Trophoblast cell (in vitro differentiated cells and primary cell): ENCODE results near the gene ACOT7.

Source experiments
- DNase-seq, 2 donors: peaks; one replicate each; pipeline ENCODE4 v3.0.0-alpha.2; 2016
- H2AFZ ChIP-seq: 2 replicates; pipeline ENCODE4 v1.6.1; 2013; ENCODE audit warnings: low read length, moderate library complexity, mild to moderate bottlenecking; ENCODE audit not compliant: insufficient read depth, poor library complexity
- H2AK5ac ChIP-seq: 2 replicates; pipeline ENCODE4 v1.6.1; 2013; ENCODE audit warnings: mild to moderate bottlenecking, low read length
- H2BK120ac ChIP-seq: 2 replicates; pipeline ENCODE4 v1.6.1; 2013; ENCODE audit warnings: low read length, mild to moderate bottlenecking, moderate library complexity; ENCODE audit not compliant: insufficient read depth, poor library complexity
- H2BK12ac ChIP-seq: 2 replicates; pipeline ENCODE4 v1.6.1; 2013; ENCODE audit warnings: mild to moderate bottlenecking, low read length, moderate library complexity
- H2BK5ac ChIP-seq: 2 replicates; pipeline ENCODE4 v1.6.1; 2013; ENCODE audit warnings: low read length, low read depth, moderate library complexity, mild to moderate bottlenecking; ENCODE audit not compliant: poor library complexity
- H3K14ac ChIP-seq: 2 replicates; pipeline ENCODE4 v1.6.1; 2013; ENCODE audit warnings: mild to moderate bottlenecking, low read length
- H3K18ac ChIP-seq: 2 replicates; pipeline ENCODE4 v1.6.1; 2013; ENCODE audit warnings: mild to moderate bottlenecking, low read length
- H3K23ac ChIP-seq: 2 replicates; pipeline ENCODE4 v1.6.1; 2013; ENCODE audit warnings: low read length
- H3K27ac ChIP-seq: 2 replicates; pipeline ENCODE4 v1.5.1; 2013; ENCODE audit warnings: low read depth, mild to moderate bottlenecking, inconsistent platforms, low read length, moderate library complexity
- H3K27me3 ChIP-seq: 2 replicates; pipeline ENCODE4 v1.6.1; 2013; ENCODE audit warnings: inconsistent platforms, mild to moderate bottlenecking, low read length, moderate library complexity; ENCODE audit not compliant: insufficient read depth
- H3K36me3 ChIP-seq, 2 experiments: 1 replicate in 1 of 2; 2 replicates in 1 of 2; pipeline ENCODE4 v1.6.1; 2013; ENCODE audit warnings: low read length in 2 of 2, mild to moderate bottlenecking in 2 of 2, moderate library complexity in 1 of 2; ENCODE audit not compliant: insufficient read depth in 2 of 2, control insufficient read depth in 1 of 2
- H3K4ac ChIP-seq: 2 replicates; pipeline ENCODE4 v1.6.1; 2013; ENCODE audit warnings: low read depth, mild to moderate bottlenecking, low read length, moderate library complexity
- H3K4me1 ChIP-seq, 2 experiments: 1 replicate in 1 of 2; 2 replicates in 1 of 2; pipeline ENCODE4 v1.6.1; 2013; ENCODE audit warnings: low read length in 2 of 2, mild to moderate bottlenecking in 2 of 2, moderate library complexity in 1 of 2; ENCODE audit not compliant: insufficient read depth in 2 of 2, control insufficient read depth in 1 of 2
- H3K4me2 ChIP-seq: 2 replicates; pipeline ENCODE4 v1.6.1; 2013; ENCODE audit warnings: inconsistent platforms, mild to moderate bottlenecking, low read length, moderate library complexity
- H3K4me3 ChIP-seq: 2 replicates; pipeline ENCODE4 v1.5.1; 2013; ENCODE audit warnings: mild to moderate bottlenecking, low read depth, low read length, inconsistent platforms
- H3K79me1 ChIP-seq: one replicate; pipeline ENCODE4 v1.6.1; 2013; ENCODE audit warnings: low read length
- H3K79me2 ChIP-seq: 2 replicates; pipeline ENCODE4 v1.6.1; 2013; ENCODE audit warnings: low read length, mild to moderate bottlenecking; ENCODE audit not compliant: control insufficient read depth, insufficient read depth, poor library complexity
- H3K9ac ChIP-seq: 2 replicates; pipeline ENCODE4 v1.6.1; 2013; ENCODE audit warnings: mild to moderate bottlenecking, low read length
- H3K9me3 ChIP-seq: 2 replicates; pipeline ENCODE4 v1.6.1; 2013; ENCODE audit warnings: low read depth, mild to moderate bottlenecking, control low read depth, inconsistent platforms, low read length; ENCODE audit not compliant: insufficient read depth
- H4K12ac ChIP-seq: 2 replicates; pipeline ENCODE4 v1.6.1; 2013; ENCODE audit warnings: low read depth, mild to moderate bottlenecking, low read length, moderate library complexity
- H4K8ac ChIP-seq: 2 replicates; pipeline ENCODE4 v1.6.1; 2013; ENCODE audit warnings: low read depth, mild to moderate bottlenecking, low read length, moderate library complexity
- H4K91ac ChIP-seq: one replicate; pipeline ENCODE4 v1.6.1; 2013; ENCODE audit warnings: low read depth, mild to moderate bottlenecking, low read length, moderate library complexity
- WGBS: extraction: QIAGEN DNeasy Blood & Tissue Kit; methylation state at CpG from one replicate; pipeline ENCODE4 v1.1.7; 2013; ENCODE audit warnings: missing lambda C conversion rate; ENCODE audit not compliant: insufficient read length, insufficient coverage; ENCODE audit errors: extremely low coverage; 5-methylcytosine and 5-hydroxymethylcytosine counted together

Gene ACOT7

DNA sequence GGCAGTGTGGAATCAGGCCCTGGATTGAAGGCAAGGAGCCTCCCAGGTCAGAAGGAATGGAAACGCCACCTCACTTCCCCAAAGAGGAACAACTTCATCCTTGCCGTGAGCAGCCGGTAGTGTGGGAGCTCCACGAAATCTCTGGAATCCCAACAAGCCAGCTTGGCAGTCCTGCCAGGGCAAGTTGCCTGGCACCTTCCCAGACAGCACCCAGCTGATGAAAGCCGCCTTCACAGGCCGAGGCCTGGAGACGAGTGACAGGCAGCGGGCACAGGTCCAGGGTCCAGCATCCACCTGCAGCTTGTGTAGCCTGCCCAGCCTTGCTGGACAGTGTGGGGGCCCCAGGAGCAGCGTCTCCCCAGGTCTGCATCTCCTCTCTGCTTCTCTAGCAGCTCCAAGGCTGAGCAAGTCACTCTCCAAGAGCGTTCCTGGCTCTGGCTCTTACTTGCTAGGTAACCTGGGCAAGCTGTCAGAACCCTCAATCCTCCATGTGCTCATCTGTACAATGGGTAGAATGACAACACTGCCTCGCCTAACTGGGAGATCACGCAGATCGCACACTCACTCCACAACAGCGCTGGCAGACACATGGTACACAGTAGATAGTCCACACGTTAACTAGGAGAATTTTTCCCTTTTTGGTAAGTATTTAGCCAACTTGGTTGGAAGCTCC is 43.0 kb downstream of the ACOT7 start:
- Histone ChIP-seq H2AFZ (no peak overlapping the region), H3K79me1 (no peaks in the 10 kb centered on the region), H3K18ac (no peak overlapping the region), H4K91ac (no peak overlapping the region), H2BK5ac (no peak overlapping the region), H3K23ac (no peak overlapping the region), H2BK12ac (no peak overlapping the region), H2AK5ac (no peak overlapping the region), H3K4me1 (peaks cover 3 to 12% of the 10 kb centered on the region in 2 experiments), H3K27ac (no peak overlapping the region), H3K4me2 (no peak overlapping the region), H3K4ac (no peak overlapping the region), H3K14ac (no peak overlapping the region), H3K79me2 (no peaks in the 10 kb centered on the region), H3K36me3 (no peaks in the 10 kb centered on the region), H3K4me3 (no peak overlapping the region), H3K27me3 (no peaks in the 10 kb centered on the region), H3K9ac (no peak overlapping the region), H2BK120ac (no peak overlapping the region), H4K12ac (no peak overlapping the region), H3K9me3 (peaks cover 5% of the 10 kb centered on the region), H4K8ac (no peak overlapping the region)
- WGBS: no CpG with 5 or more reads among the region's 15 CpGs
- no peak for DNase-seq

DNA sequence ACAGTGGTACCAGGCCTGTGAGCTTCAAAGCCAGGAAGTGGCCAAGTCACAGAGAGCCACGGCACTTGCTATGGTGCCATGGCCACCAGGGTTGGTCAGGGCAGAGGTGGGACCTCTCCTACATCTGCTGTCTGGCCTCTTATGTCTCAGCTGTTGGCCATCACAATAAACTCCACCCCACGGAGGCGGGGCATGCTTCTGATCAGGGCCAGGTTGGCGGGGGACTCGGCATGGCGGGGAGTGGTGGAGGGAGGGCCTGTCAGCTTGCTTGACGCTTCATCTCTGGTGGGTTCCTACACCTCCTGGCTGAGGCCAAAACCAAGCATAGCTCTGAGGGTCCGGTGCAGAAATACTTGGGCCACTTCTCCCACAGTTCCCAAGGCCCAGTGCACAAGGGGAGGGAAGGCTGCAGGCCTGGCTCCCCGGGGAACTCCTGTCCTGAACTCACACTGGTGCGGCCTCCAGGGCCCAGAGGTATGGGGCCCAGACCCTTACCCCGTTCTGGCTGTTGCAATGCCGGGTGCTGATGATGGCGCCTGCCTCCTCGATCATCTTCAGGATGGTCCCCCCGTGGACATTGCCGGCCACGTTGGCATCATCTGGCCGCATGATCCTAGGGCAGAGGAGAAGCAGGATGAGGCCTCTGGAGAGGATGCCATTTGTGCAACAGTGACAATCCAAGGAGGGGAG is 44.2 kb downstream of the ACOT7 start:
- H3K4me2 ChIP-seq: no peak overlapping the region
- peak overlapping the region; percentile 47 for H3K4me3 ChIP-seq

DNA sequence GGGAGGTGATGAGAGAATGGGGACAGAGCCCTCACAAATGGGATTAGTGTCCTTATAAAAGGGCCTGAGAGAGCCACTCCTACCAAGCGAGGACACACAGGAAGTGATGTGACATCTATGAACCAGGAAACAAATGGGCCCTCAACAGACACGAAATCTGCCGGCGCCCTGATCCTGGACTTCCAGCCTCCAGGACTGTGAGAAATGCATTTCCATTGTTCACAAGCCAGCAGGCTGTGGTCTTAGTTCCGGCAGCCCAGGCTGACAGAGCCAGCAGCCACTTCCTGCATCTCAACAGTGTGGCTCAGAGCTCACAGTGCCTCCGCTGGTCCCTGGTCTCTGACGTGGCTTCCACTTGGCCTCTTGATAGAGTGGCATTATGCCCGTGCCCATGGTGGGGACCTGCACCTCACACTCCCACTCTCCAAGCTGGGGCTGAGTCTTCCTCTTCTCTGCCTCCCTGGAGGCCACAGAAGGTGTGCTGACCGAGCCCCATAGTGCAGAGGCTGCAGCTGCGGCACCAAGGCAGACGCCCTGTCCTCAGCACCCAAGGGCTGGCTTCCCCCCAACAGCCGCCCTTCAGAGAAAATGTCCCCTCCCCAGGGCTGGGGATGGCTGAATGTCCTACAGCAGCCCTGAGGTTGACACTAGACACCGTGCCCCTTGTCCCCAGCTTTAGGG is 44.9 kb downstream of the ACOT7 start:
- H3K4me1 ChIP-seq: peaks cover 3 to 7% of the 10 kb centered on the region in 2 experiments
- H3K14ac ChIP-seq: no peak overlapping the region
- no peak overlapping the region for H3K4ac ChIP-seq
- H2AFZ ChIP-seq: no peak overlapping the region
- no peak overlapping the region for H2BK5ac ChIP-seq
- H4K8ac ChIP-seq: no peak overlapping the region
- H3K27ac ChIP-seq: no peak overlapping the region
- no peak overlapping the region for H3K4me2 ChIP-seq
- H3K79me1 ChIP-seq: no peaks in the 10 kb centered on the region
- WGBS: no CpG with 5 or more reads among the region's 13 CpGs
- H3K36me3 ChIP-seq: no peaks in the 10 kb centered on the region
- H2AK5ac ChIP-seq: no peak overlapping the region
- H4K12ac ChIP-seq: no peak overlapping the region
- H2BK12ac ChIP-seq: no peak overlapping the region
- H4K91ac ChIP-seq: no peak overlapping the region
- peak; percentile 54 to 64 for DNase-seq
- no peak overlapping the region for H3K9ac ChIP-seq
- H2BK120ac ChIP-seq: no peak overlapping the region
- no peak overlapping the region for H3K23ac ChIP-seq
- no peak overlapping the region for H3K18ac ChIP-seq
- no peak overlapping the region for H3K4me3 ChIP-seq
- H3K79me2 ChIP-seq: no peaks in the 10 kb centered on the region
- no peaks in the 10 kb centered on the region for H3K27me3 ChIP-seq
- H3K9me3 ChIP-seq: peaks cover 7% of the 10 kb centered on the region

More for the DNA sequence above, 44.2 kb downstream of the ACOT7 start:
- H3K18ac ChIP-seq: no peak overlapping the region
- H4K91ac ChIP-seq: no peak overlapping the region
- no peak overlapping the region for H3K9ac ChIP-seq
- peaks cover 3 to 12% of the 10 kb centered on the region in 2 experiments for H3K4me1 ChIP-seq
- WGBS: no CpG with 5 or more reads among the region's 18 CpGs
- H2BK12ac ChIP-seq: no peak overlapping the region
- no peaks in the 10 kb centered on the region for H3K36me3 ChIP-seq
- H2BK120ac ChIP-seq: no peak overlapping the region
- no peak overlapping the region for H3K27ac ChIP-seq
- no peaks in the 10 kb centered on the region for H3K79me2 ChIP-seq
- no peak for DNase-seq
- H3K23ac ChIP-seq: no peak overlapping the region
- no peaks in the 10 kb centered on the region for H3K79me1 ChIP-seq
- H3K14ac ChIP-seq: no peak overlapping the region
- H3K27me3 ChIP-seq: no peaks in the 10 kb centered on the region
- no peak overlapping the region for H4K8ac ChIP-seq
- H3K4ac ChIP-seq: no peak overlapping the region
- no peak overlapping the region for H4K12ac ChIP-seq
- H2AFZ ChIP-seq: no peak overlapping the region
- H2AK5ac ChIP-seq: no peak overlapping the region
- peaks cover 5% of the 10 kb centered on the region for H3K9me3 ChIP-seq
- H2BK5ac ChIP-seq: no peak overlapping the region

- H4K12ac ChIP-seq: no peak overlapping the region
- H3K9me3 ChIP-seq: peaks cover 7% of the 10 kb centered on the region
- H3K79me2 ChIP-seq: no peaks in the 10 kb centered on the region
- no peak overlapping the region for H4K91ac ChIP-seq
- no peak overlapping the region for H3K14ac ChIP-seq
- H4K8ac ChIP-seq: no peak overlapping the region
- no peaks in the 10 kb centered on the region for H3K79me1 ChIP-seq
- peaks cover 3 to 7% of the 10 kb centered on the region in 2 experiments for H3K4me1 ChIP-seq
- H3K27ac ChIP-seq: no peak overlapping the region
- DNase-seq: peak in 1 of 2 donors; percentile 53
- H3K4me3 ChIP-seq: no peak overlapping the region
- H3K27me3 ChIP-seq: no peaks in the 10 kb centered on the region
- H3K18ac ChIP-seq: no peak overlapping the region
- H2AFZ ChIP-seq: no peak overlapping the region
- no peak overlapping the region for H2BK120ac ChIP-seq
- no peak overlapping the region for H2BK12ac ChIP-seq
- H3K4me2 ChIP-seq: no peak overlapping the region
- H3K4ac ChIP-seq: no peak overlapping the region
- no peak overlapping the region for H2AK5ac ChIP-seq
- H2BK5ac ChIP-seq: no peak overlapping the region
- no CpG with 5 or more reads among the region's 15 CpGs for whole genome bisulfite sequencing
- H3K9ac ChIP-seq: no peak overlapping the region
- no peaks in the 10 kb centered on the region for H3K36me3 ChIP-seq
- H3K23ac ChIP-seq: no peak overlapping the region
Observed at GRCh38 chr1:6347641-6348487, 45.7 kb downstream of the ACOT7 start.
